ENCODE results near the gene SAA1. TPM values are rescaled to one million over a fixed set of nuclear protein-coding genes. Genes with fewer than 3 reads are reported as not detected.

Gene SAA1
- total and polyA plus RNA-seq, 2 experiments from 2014 or later: not detected

DNA sequence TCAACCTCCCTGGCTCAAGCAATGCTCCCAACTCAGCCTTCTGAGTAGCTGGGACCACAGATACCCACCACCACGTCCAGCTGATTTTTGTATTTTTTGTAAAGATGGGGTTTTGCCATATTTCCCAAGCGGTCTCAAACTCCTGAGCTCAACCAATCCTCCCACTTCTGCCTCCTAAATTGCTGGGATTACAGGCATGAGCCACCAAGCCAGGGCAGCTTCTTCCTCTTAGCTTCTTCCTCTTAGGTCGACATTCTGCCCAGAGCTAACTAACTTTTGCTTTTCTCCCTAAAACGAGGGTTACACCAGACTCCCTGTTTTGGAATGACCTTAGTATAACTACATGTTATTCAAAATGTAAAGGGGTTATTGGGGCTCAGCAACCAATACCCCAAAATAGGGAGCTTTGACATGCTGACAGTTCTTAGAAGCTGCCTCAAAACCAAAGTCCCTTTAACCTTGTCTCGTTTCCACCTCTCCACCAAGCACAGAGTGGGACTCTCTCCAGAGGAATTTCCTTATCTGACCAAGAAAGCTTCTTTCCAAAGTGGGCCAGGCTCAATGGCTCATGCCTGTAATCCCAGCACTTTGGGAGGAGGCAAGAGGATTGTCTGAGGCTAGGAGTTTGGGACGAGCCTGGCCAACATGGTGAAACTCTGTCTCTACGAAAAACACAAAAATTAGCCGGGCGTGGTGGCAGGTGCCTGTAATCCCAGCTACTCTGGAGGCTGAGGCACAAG lies 48.9 kb downstream of the SAA1 start:
- 86 to 88% methylated on average over 9 of the region's 9 CpGs for WGBS, 2 experiments (ENCODE audit: low coverage in 1 of 2, low lambda C conversion rate in 2 of 2, missing lambda C conversion rate in 2 of 2)
- no peak for DNase-seq
- Histone ChIP-seq H3K9me2 (ENCODE audit: insufficient read depth) (no peaks in the 10 kb centered on the region), H3K9ac (no peak overlapping the region), H4K20me1 (ENCODE audit: insufficient read depth) (no peaks in the 10 kb centered on the region), H3K36me3 (ENCODE audit: low read depth) (peaks cover 4% of the 10 kb centered on the region; the same call in 1 of the 2 replicates), H3K27me3 (replicated peaks; ENCODE audit: insufficient read depth) (no peaks in the 10 kb centered on the region), H3K27ac (no peak overlapping the region), H3K79me2 (ENCODE audit: insufficient read depth) (peaks cover 74% of the 10 kb centered on the region), H3K4me2 (ENCODE audit: unreplicated experiment) (no peak overlapping the region), H3K9me3 (ENCODE audit: low read depth) (no peaks in the 10 kb centered on the region), H2AFZ (no peak overlapping the region), H3F3A (ENCODE audit: insufficient read depth) (peaks cover 22% of the 10 kb centered on the region), H3K4me3 (no peak overlapping the region), H3K4me1 (ENCODE audit: insufficient read depth) (peaks cover 24% of the 10 kb centered on the region)
- TF ChIP-seq EZH2phosphoT487 (IDR thresholded peaks at IDR 0.05; ENCODE audit: insufficient read depth, low read depth) (no peak), EZH2 (IDR thresholded peaks at IDR 0.05; ENCODE audit: insufficient read depth, poor library complexity, severe bottlenecking) (no peak)
- in situ Hi-C loops (cut with MboI): no loop called here

GRCh38 chr11:18315893-18316292 lies 49.8 kb downstream of the SAA1 start:
- DNase-seq: no peak
- Histone ChIP-seq H3K27ac (no peak overlapping the region), H3K4me1 (ENCODE audit: insufficient read depth) (peaks cover 33% of the 10 kb centered on the region), H3K4me2 (ENCODE audit: unreplicated experiment) (no peak overlapping the region), H3F3A (ENCODE audit: insufficient read depth) (peaks cover 28% of the 10 kb centered on the region), H3K4me3 (no peak overlapping the region), H4K20me1 (ENCODE audit: insufficient read depth) (no peaks in the 10 kb centered on the region), H3K9me2 (ENCODE audit: insufficient read depth) (no peaks in the 10 kb centered on the region), H3K27me3 (replicated peaks; ENCODE audit: insufficient read depth) (no peaks in the 10 kb centered on the region), H3K36me3 (ENCODE audit: low read depth) (no peaks in the 10 kb centered on the region), H2AFZ (no peak overlapping the region), H3K9me3 (ENCODE audit: low read depth) (no peaks in the 10 kb centered on the region), H3K9ac (no peak overlapping the region), H3K79me2 (ENCODE audit: insufficient read depth) (peaks cover 74% of the 10 kb centered on the region)
- in situ Hi-C loops (cut with MboI): no loop called here
- TF ChIP-seq EZH2 (IDR thresholded peaks at IDR 0.05; ENCODE audit: insufficient read depth, poor library complexity, severe bottlenecking) (no peak), EZH2phosphoT487 (IDR thresholded peaks at IDR 0.05; ENCODE audit: insufficient read depth, low read depth) (no peak)
- WGBS, 2 experiments (ENCODE audit: low coverage in 1 of 2, low lambda C conversion rate in 2 of 2, missing lambda C conversion rate in 2 of 2): 95 to 96% methylated on average over 2 of the region's 2 CpGs

DNA sequence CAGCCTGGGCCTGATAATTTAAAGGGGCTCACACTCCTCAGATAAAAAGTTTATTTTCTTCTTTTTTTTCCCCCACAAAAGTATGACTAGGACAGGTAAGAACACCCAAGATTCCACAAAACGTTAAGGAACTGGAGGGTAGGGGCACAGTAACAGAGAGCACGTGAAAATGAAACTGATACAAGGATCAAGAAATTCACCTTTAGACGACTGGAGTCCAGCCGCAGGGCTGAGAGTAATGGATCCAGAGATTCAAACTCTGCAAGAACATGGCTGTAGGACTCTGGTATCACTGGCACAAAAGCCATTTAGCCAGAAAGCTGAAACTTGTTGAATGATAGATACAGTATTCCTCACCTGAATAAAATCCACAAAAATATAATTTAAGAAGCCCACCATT lies 51.5 kb downstream of the SAA1 start:
- Histone ChIP-seq H3K27me3 (replicated peaks; ENCODE audit: insufficient read depth) (no peaks in the 10 kb centered on the region), H4K20me1 (ENCODE audit: insufficient read depth) (no peaks in the 10 kb centered on the region), H3K4me1 (ENCODE audit: insufficient read depth) (peaks cover 24% of the 10 kb centered on the region), H2AFZ (no peak overlapping the region), H3K27ac (no peak overlapping the region), H3K36me3 (ENCODE audit: low read depth) (no peaks in the 10 kb centered on the region), H3K79me2 (ENCODE audit: insufficient read depth) (peaks cover 80% of the 10 kb centered on the region), H3F3A (ENCODE audit: insufficient read depth) (peaks cover 27% of the 10 kb centered on the region), H3K4me3 (no peak overlapping the region), H3K9me3 (ENCODE audit: low read depth) (no peaks in the 10 kb centered on the region), H3K9me2 (ENCODE audit: insufficient read depth) (no peaks in the 10 kb centered on the region), H3K9ac (no peak overlapping the region), H3K4me2 (ENCODE audit: unreplicated experiment) (no peak overlapping the region)
- WGBS, 2 experiments (ENCODE audit: low coverage in 1 of 2, low lambda C conversion rate in 2 of 2, missing lambda C conversion rate in 2 of 2): 94 to 98% methylated on average over 4 of the region's 4 CpGs
- TF ChIP-seq EZH2phosphoT487 (IDR thresholded peaks at IDR 0.05; ENCODE audit: insufficient read depth, low read depth): no peak
- no peak for TF ChIP-seq EZH2 (IDR thresholded peaks at IDR 0.05; ENCODE audit: insufficient read depth, poor library complexity, severe bottlenecking)
- DNase-seq: no peak
- in situ Hi-C loops (cut with MboI): no loop called here

Small RNA genes within 50 kb of the gene (small RNA-seq; reads per million reads assigned to genes)
- not detected for gene RNA5SP333 (ENCODE audit: low read depth, low replicate concordance)
- not detected for gene RNA5SP334 (ENCODE audit: low read depth, low replicate concordance)

Other genes with a start within 250 kb of the SAA1 start
- gene TPH1, start 220.0 kb upstream of the SAA1 start, total RNA-seq (2014; rRNA removed; shearing (Covaris generic)): not detected in 2 replicates
- not detected in 2 replicates for gene TPH1, start 220.0 kb upstream of the SAA1 start, polyA plus RNA-seq (2016; fragmentation: Nextera tagmentation; extraction: Ambion mirVana)
- 7.5 and 12.6 TPM in 2 replicates for gene SAAL1, start 160.2 kb upstream of the SAA1 start, total RNA-seq (2014; rRNA removed; shearing (Covaris generic))
- 11.6 and 12.9 TPM in 2 replicates for gene SAAL1, start 160.2 kb upstream of the SAA1 start, polyA plus RNA-seq (2016; fragmentation: Nextera tagmentation; extraction: Ambion mirVana)
- gene MRGPRX3, start 133.7 kb upstream of the SAA1 start, total RNA-seq (2014; rRNA removed; shearing (Covaris generic)): not detected in 2 replicates
- not detected in 2 replicates for gene MRGPRX3, start 133.7 kb upstream of the SAA1 start, polyA plus RNA-seq (2016; fragmentation: Nextera tagmentation; extraction: Ambion mirVana)
- not detected in 2 replicates for gene MRGPRX4, start 93.4 kb upstream of the SAA1 start, total RNA-seq (2014; rRNA removed; shearing (Covaris generic))
- gene MRGPRX4, start 93.4 kb upstream of the SAA1 start, polyA plus RNA-seq (2016; fragmentation: Nextera tagmentation; extraction: Ambion mirVana): not detected in 2 replicates
- not detected in 2 replicates for gene SAA4, start 29.5 kb upstream of the SAA1 start, total RNA-seq (2014; rRNA removed; shearing (Covaris generic))
- not detected in 2 replicates for gene SAA4, start 29.5 kb upstream of the SAA1 start, polyA plus RNA-seq (2016; fragmentation: Nextera tagmentation; extraction: Ambion mirVana)
- not detected in 2 replicates for gene SAA2, start 17.6 kb upstream of the SAA1 start, total RNA-seq (2014; rRNA removed; shearing (Covaris generic))
- gene SAA2, start 17.6 kb upstream of the SAA1 start, polyA plus RNA-seq (2016; fragmentation: Nextera tagmentation; extraction: Ambion mirVana): not detected in 2 replicates
- 34.7 and 34.9 TPM in 2 replicates for gene HPS5, start 55.9 kb downstream of the SAA1 start, total RNA-seq (2014; rRNA removed; shearing (Covaris generic))
- gene HPS5, start 55.9 kb downstream of the SAA1 start, polyA plus RNA-seq (2016; fragmentation: Nextera tagmentation; extraction: Ambion mirVana): 20.2 and 20.4 TPM in 2 replicates
- gene GTF2H1, start 56.3 kb downstream of the SAA1 start, total RNA-seq (2014; rRNA removed; shearing (Covaris generic)): 77.4 and 89.8 TPM in 2 replicates
- 58.7 and 61.6 TPM in 2 replicates for gene GTF2H1, start 56.3 kb downstream of the SAA1 start, polyA plus RNA-seq (2016; fragmentation: Nextera tagmentation; extraction: Ambion mirVana)
- gene LDHA, start 128.3 kb downstream of the SAA1 start, total RNA-seq (2014; rRNA removed; shearing (Covaris generic)): 2,432 and 2,912 TPM in 2 replicates
- gene LDHA, start 128.3 kb downstream of the SAA1 start, polyA plus RNA-seq (2016; fragmentation: Nextera tagmentation; extraction: Ambion mirVana): 5,221 and 5,406 TPM in 2 replicates
- gene LDHC, start 146.1 kb downstream of the SAA1 start, total RNA-seq (2014; rRNA removed; shearing (Covaris generic)): not detected in 2 replicates
- gene LDHC, start 146.1 kb downstream of the SAA1 start, polyA plus RNA-seq (2016; fragmentation: Nextera tagmentation; extraction: Ambion mirVana): 0.23 TPM in 1 of 2 replicates, not detected in the other
- gene LDHAL6A, start 189.6 kb downstream of the SAA1 start, total RNA-seq (2014; rRNA removed; shearing (Covaris generic)): not detected in 2 replicates
- 0.09 TPM in 1 of 2 replicates, not detected in the other for gene LDHAL6A, start 189.6 kb downstream of the SAA1 start, polyA plus RNA-seq (2016; fragmentation: Nextera tagmentation; extraction: Ambion mirVana)

Measured in GM23248 (cell line).